GM11168 (cell line): Measurements from ENCODE around the gene SCLT1.

Source experiments
- in situ Hi-C: fragments of 300-500 bp; cut with MboI; formaldehyde crosslinking; loops from one replicate; pipeline ENCODE4 v1.12.0; 2022; ENCODE audit warnings: low sequenced_read_pairs; ENCODE audit not compliant: unreplicated experiment

SCLT1 gene

DNA sequence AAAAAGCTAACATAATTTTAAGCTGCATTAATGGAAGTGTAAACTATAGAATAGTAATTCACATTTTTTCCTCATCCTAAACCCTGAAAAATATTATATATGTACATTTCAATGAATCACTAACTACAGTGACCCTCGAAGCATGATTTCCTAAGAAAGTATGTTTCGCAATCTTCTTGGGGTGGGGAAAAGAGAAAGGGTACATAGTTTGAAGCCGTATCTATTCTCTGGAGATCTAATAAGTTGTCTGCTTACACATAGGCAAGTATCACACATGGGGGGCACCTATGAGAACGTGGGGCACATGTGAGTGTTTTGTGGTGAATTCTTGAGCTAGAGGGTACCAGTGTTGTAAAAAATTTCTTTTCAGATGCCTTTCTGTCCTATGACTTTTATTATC lies 212.7 kb downstream of the SCLT1 start:
- in situ Hi-C loops: no loop called here

DNA sequence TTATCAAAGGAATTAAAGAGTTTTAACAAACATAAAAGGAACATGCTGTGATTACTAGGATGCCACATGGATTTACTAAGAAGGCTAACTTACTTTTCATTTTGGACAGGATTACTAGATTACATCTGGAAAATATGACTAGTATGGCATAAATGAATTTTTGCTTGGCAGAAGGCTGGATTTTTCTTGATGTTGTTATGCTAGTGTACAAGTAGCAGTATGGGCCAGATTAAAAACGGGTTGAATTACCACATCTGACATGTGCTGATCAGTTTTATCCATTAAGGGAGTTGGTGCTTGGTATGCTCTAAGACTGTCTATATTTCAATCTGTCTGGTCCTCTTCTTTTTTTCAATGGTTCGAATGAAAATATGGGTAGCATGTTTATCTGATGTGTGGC lies 213.4 kb downstream of the SCLT1 start:
- in situ Hi-C loops: no loop called here

DNA sequence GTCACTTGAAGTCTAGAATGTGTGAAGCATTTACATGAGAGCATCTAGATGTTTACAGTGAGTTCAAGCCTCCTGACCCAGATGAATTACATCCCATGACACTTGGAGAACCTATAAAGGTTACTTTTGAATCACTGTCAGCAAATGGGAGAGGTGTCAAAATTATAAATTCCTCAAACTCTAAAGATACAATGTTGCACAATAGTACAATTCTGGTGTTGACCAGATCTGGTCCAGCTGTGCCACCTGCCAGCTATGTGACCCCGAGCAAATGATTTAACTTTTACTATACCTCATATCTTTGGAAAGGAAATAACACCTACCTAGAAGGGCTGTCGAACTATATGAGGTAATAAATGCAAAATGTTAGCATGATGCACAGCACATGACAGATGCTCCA lies 214.1 kb downstream of the SCLT1 start:
- in situ Hi-C loops: no loop called here

DNA sequence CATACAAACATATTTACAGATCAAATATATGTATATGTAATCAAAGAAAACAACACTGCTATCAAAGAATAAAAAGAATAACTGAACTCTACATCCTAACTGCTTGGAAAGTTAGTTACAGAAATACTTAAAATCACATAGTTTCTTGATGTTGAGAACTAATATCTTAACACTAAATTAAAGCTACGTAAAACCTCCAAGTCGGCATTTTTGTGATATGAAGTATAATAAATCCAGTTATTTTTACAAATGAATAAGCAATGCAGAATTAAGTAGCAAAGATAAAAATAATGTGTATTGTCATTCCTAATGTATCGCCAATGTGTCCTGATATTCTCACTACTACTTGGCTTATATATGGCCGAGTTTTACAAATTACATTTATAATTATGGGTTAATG lies 215.4 kb downstream of the SCLT1 start:
- in situ Hi-C loops: no loop called here

DNA sequence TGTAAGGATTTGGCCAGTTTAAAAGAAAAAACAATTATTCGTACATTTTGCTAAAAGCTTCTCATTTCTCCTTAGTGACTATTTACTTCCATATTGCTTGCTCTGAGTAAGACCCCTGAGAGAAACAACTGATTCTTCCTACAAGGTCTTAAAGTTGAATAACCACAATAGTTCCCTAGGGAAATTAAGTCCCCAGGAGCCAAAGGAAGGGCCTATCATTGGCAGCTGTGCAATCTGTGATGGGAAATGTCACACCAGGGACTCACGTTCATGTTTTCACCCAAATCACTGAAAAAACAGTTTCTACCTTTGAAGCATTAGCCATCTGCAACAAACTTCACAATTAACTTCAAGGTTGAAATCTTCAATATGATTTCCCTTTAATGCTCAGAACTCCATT lies 217.1 kb downstream of the SCLT1 start:
- in situ Hi-C loops: no loop called here

DNA sequence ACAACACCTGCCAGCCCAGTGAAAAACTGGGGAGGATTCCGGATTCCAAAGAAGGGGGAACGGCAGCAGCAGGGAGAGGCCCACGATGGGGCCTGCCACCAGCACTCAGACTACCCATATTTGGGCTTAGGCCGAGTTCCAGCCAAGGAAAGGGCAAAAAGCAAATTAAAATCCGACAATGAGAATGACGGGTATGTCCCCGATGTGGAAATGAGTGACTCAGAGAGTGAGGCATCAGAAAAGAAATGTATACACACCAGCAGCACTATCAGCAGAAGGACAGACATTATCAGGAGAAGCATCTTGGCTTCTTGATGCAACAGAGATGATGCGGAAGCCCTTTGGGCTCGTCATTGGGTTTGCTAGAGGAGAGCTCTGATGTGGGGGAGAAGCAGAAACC lies 221.4 kb downstream of the SCLT1 start:
- in situ Hi-C loops: no loop called here

DNA sequence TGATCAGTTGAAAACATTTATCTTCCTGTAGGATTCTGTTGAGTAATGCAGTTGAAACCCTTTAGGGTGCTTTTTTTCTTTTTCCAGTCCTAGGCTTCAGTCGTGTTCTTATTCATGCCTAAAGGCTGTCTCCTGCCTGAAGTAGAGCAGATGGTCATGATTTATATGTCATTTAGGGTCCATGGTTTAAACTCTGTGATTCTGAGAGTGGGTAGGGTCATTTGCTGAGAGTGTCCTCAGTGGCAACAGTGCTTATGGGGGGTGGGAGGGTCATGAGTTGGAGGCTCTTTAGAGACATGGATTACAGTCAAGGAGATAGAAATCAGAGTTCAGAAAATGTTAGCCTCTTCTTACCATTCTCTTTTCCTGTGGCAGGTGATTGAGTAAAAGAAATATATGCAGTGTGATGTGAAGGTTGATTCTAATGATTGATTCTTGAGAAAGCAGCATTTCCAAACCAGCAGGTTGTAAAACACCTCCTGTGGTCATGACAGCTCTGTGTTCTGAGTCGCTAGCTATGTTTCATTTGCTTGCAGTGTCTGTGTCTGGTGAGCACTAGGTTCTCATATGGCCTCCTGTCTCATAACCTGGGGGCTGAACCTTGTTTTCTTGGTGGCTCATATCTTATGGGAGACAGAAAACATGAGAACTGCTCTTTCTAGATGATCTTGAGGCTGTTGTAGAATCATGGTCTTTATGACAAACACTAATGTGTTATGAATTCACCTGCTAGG lies 223.4 kb downstream of the SCLT1 start:
- in situ Hi-C loops: no loop called here

DNA sequence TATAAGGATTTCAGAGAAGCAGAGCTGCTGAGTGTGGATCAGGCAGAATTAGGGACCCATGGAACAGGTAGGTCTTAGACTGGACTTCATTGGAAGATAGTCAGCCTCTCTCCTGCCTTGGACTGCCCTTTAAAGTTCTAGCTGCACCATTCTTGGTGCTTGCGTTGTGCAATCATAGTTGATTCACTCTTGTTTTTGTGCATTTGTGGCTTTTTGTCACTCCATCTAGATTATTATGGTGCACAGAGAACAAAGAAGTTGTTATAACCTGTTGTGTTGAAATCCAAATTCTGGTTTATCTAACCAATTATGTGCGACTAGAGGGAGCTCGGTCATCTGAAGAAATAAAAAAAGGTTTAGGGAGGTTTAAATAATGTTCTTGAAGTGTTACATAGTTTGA lies 224.6 kb downstream of the SCLT1 start:
- in situ Hi-C loops: no loop called here

DNA sequence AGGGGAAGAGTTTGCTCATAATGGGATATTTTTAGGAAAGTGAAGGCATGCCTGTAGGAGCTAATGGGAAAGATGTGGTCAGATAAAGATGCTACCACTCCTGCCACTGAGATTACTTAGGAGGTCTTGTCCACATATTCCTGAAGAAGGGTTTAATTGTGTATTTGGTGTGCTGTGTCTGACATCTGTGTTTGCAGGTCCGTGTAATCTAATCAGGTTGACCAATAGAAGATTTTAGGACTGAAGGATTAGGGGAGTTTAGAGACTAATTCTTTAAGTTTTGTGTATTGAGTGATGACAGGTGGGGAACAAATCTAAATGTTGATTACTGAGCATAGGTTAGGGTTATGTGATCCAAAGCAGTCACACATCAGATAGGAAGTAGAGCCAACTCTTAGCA lies 226.6 kb downstream of the SCLT1 start:
- in situ Hi-C loops: no loop called here

DNA sequence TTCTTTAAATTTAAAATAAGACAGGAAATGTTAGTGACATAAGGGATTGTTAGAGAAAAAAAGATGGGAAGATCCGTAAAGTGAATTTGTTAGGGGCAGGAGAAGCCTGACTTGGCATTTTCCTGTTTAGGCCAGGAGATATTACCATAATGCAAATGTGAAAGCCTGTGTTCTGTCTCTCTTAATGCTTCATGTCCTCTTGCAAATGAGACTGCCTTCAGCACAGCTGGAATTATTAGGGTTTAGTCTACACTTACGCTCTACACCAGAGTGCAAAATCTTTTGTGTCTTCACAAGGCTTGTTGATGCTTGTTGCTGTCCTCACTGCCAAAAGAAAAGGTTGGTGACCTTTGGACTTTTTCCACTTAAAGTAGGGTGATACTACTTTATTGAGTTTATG lies 227.1 kb downstream of the SCLT1 start:
- in situ Hi-C loops: no loop called here

DNA sequence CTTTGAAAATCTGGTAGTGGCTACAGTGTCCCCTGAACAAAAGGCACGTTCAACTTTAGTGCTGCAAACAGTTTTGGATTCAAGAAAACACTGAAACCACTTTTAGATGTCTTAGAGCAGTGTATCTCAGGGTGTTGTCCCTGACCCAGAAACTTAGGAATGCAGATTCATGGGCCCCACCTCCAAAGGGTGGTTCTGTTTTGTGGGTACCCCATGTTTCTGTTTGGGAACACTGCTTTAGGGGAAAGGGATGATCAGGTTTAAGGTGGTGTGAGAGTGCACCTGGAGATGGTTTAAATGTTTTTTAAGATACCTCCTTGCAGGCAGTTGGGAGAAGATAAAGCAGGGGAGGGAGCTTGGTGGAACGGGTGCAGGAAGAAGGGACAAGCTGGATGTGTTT lies 228.2 kb downstream of the SCLT1 start:
- in situ Hi-C loops: no loop called here

DNA sequence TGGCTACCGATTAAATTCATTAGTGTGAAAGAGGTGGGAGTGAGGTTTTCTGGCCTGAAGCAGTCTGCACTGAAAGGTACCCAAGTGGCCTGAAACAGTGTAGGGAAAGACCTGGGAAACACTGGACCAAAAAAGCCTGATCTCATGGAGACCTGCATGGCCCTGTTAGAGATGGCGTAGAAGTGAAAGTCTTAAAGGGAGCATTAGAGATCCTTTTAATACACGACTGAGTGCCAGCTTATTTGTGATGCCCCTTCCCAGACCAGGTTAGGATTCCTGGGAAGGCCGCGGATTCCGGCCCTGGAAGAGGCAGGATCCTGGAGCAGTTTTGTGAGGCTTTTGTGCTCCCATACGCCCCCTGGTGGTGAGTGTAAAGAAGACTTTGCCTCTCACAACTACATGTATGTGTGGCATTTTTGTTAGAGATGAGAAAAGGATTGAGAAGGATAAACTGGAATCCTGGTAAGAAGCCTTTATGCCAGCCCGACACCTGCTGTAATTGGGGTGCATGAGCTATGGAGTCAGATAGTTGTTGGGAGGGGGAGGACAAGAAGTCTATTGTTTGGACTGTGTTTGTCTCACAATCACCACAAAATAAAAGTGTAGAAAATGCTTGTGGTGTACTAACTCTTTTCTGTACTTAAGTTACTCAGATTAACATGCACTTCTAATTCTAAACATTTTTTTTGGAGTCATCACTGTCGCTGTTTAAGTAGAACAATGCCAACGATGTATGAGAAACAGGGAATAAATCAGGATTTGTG lies 229.8 kb downstream of the SCLT1 start:
- in situ Hi-C loops: no loop called here

DNA sequence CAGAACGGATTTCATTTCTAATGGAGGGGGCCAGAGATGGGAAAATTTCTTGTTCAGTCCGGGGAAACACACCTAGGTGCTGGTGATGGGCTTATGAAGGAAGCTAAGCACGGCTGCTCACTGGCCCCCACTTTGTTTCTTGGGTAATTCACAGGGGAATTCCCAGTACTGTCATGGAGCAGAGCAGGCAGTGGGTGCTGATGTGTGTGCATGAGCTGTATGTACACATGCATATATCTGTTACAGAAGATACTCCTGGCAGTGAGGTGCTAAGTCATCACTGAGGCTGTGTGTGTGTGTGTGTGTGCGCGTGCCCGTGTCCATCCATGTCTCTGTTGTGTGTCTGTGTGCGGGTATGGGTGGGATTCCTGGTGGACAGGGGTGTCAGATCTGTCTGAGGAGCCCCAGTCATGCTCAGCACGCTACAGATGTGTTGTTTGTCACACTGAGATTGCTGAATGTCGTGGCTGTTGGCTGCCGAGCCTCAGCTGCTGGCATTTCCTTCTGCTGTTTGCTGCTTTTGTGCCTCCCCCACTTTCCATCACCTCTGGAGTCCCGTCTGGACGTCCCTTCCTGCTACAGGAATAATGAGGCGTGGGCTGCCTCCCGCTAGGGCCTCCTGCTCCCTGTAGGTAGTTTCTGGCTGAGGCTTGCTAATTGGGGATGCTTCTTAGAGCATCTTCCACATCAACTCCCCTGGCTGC lies 230.6 kb downstream of the SCLT1 start:
- in situ Hi-C loops: no loop called here

DNA sequence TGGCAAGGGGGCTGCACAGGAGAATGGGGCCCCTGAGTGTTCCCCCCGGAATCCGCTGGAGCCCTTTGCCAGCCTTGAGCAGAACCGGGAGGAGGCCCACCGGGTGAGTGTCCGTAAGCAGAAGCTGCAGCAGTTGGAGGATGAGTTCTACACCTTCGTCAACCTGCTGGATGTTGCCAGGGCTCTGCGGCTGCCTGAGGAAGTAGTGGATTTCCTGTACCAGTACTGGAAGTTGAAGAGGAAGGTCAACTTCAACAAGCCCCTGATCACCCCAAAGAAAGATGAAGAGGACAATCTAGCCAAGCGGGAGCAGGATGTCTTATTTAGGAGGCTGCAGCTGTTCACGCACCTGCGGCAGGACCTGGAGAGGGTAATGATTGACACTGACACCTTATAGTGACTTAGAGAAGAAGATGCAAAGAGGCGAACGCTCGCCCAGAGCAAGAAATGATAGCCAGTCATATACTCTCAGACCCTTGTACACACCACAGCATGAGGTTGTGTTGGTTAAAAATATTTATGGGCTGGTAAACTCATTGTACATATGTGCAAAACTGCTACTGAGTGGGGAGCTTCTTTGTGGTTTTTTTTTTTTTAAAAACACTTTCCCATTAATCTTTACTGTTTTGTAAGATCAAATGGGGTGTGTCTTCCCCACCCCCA lies 231.4 kb downstream of the SCLT1 start:
- in situ Hi-C loops: no loop called here

DNA sequence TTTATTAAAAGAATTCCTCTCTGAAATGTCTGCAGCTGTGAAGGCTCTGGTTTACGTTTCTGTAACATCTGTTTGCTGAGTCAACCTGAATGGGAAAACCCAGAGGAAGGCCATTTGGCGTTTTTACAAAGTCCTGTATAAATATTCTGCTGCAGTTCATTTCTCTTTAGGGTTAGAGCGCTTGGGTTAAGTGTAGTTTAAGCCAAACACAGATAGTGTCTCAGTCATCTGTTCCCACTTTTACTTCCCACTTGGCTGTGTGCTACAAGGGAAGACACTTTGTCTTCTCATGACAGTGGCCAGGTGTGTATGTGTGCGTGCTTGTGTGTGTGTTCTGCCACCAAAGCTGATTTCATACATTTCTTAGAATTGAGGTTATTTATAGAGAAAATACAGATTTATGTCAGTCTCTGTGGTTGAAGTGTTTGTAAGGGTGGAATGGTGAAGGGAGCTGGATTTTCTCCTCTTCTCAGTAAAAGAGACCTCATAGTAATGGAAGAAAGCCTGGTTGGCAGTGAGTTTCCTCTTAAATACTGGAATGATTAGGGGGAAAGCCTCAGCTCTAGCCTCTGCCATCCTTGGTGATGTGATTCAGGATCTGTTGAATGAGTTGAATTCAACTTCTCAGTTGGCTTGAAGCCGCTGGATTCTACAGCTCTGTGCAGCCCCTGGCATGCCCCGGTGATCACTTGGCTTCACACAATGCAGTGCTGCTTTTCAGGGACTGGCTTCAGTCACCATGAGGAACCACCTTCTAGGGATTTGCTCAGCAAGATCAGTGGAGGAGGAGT lies 233.3 kb downstream of the SCLT1 start:
- in situ Hi-C loops: no loop called here

DNA sequence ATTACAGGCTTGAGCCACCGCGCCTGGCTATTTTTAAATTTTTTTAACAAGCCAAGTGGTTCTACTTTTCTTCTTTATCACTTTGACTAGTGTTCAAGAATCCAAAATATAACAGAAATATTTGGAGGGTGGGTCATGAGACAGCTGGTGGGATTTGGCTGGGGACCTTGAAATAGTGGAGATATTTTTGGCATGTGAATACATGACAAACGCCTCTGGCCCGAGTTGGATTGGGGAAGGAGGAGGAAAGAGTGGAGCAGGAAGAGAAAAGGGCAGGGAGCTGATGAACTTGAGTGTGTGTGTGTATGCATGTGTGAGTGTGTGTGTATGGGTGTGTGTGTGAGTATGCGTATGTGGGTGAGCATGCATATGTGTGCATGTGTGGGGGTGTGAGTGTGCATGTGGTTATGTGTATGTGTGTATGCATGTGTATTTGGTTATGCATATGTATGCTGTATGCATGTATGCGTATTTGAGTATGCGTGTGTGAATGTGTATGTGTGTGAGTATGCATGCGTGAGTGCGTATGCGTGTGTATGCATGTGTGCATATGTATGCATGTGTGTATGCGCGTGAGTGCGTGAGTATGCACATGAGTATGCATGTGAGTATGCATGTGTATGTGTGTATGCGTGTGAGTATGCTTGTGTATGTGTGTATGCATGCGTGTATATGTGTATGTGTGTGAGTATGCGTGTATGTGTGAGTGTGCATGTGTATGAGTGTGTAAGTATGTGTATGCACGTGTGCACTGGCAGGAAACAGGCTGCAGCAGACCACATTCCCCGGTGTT lies 234.3 kb downstream of the SCLT1 start:
- in situ Hi-C loops: no loop called here

DNA sequence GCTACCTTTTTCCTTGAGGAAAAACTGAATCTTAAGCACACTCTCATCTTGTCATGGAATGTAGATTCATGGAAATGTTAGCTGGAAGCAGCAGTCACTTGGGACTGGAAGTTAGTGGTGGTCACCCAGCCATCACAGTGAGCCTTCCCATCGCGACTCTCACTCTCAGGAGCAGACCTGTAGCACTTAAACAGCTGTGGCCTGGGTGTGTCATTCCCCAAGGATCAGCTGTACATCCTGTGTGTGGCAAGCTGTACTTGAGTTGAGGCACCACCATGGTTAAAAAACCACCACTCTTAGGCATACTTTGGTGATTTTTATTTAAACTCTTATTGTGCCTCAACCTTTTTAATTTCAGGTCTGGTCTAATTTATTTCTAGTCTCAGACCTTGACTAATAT lies 237.1 kb downstream of the SCLT1 start:
- in situ Hi-C loops: no loop called here

DNA sequence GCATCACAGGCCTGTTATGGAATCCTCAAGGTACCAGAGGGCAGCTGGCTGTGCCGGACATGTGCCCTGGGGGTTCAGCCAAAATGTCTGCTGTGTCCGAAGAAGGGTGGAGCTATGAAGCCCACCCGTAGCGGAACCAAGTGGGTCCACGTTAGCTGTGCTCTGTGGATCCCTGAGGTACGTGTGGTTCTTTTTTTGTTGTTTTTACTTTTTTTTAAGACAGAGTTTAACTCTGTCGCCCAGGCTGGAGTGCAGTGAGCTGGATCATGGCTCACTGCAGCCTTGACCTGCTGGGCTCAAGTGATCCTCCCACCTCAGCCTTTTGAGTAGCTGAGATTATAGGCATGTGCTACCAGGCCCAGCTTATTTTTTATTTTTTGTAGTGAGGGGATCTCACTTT lies 237.7 kb downstream of the SCLT1 start:
- in situ Hi-C loops: no loop called here

DNA sequence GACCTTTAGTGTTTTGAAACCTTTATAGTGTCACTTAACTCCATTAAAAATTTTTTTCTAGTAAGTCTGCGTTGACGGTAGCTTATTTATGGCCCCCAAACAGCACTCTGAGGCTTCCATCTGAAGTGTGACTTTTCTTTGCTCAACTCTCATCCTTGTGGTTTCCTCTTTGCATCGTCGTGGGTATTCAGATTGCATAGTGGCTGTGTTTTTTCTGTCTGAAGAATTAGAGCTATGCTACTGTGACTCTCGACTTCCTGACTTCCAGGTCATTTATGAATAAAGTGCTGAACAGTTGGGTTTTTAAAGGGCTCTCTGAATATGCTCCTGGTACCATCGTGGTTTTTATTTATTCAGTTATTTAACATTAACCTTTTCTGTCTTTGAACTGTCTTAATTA lies 238.9 kb downstream of the SCLT1 start:
- in situ Hi-C loops: no loop called here
